ENCODE results near the gene BHLHA15. TPM values are rescaled to one million over a fixed set of nuclear protein-coding genes. Genes with fewer than 3 reads are reported as not detected.

BHLHA15 gene
- total and polyA plus RNA-seq, 2 of the 8 experiments (the other 6 are each of a cell fraction or from before 2014, with no cell fraction given), result 1.1 to 2.7 TPM

DNA sequence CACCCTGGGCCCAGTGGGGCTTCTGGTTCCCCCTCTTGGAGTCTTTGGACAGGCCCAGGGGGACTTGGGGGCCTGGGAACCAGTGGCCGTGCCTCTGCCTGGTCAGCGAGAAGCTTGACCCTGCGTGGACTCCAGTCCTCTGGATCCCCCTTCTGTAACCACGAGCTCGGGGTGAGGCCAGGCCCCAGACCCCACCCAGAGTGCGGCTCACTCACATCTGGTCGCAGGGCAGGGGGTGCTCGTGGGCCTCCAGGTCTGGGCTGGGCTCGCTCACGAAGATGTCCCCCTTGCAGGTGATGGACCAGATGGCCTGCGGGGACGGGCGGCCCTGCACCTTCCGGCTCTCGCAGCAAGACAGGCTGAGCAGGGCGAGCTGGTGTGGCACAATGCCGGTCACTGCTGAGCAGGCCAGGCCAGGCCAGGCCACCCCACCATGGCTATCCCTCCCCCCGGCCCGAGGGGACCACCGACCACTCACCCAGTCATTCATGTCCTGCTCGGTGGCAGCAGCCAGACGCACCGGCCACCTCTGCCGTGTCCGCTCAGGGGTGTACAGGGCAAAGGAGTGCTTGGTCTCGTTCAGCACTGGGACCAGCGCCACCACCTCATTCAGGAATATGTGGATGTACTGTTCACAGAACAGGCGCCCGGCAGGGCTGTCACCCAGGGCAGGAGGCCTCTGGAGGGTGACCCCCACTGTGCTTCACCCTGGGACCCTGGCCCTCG lies 19.7 kb downstream of the BHLHA15 start (continued):
- TF ChIP-seq E2F6 (IDR thresholded peaks at IDR 0.05) (no peak), JUND (IDR thresholded peaks at IDR 0.05; ENCODE audit: low read length) (no peak), RBBP5 (IDR thresholded peaks at IDR 0.05; ENCODE audit: borderline replicate concordance, low read depth, low read length) (no peak), CTBP2 (IDR thresholded peaks at IDR 0.05; ENCODE audit: borderline replicate concordance, insufficient read depth, insufficient read length, low read length) (no peak), RNF2 (IDR thresholded peaks at IDR 0.05; ENCODE audit: borderline replicate concordance, low read depth, low read length, missing control alignments, poor library complexity, severe bottlenecking) (no peak)

Data from H1 (cell line).